Fibroblast of the aortic adventitia (primary cell): ENCODE data around the gene URM1. TPM values are rescaled to one million over a fixed set of nuclear protein-coding genes. Genes with fewer than 3 reads are reported as not detected.

Source experiments
- DNase-seq: peaks from one replicate; pipeline ENCODE4 v3.0.0-alpha.2; 2010; ENCODE audit warnings: low read depth
- H3K4me3 ChIP-seq: 2 replicates; pipeline ENCODE4 v1.5.1; 2011; ENCODE audit warnings: low read depth, mild to moderate bottlenecking, control low read depth, low read length, moderate library complexity
- total RNA-seq: library from RNA; depleted of rRNA; stranded (reverse); fragments of >200 nt; gene quantifications from 2 replicates; pipeline ENCODE4 v1.2.3, GENCODE V29; 2012; ENCODE audit warnings: low replicate concordance
- TF ChIP-seq, protein P1 (sequence below): IDR thresholded peaks from 2 replicates; pipeline ENCODE4 v1.5.1; 2011; ENCODE audit warnings: mild to moderate bottlenecking, low read length, control low read depth, inconsistent platforms; ENCODE audit not compliant: insufficient read depth

Gene URM1
- total RNA-seq, 1 donor, result 33.8 TPM

- DNase-seq, result no peak
- H3K4me3 ChIP-seq, result no peak overlapping the region
- TF ChIP-seq, protein P1, sequence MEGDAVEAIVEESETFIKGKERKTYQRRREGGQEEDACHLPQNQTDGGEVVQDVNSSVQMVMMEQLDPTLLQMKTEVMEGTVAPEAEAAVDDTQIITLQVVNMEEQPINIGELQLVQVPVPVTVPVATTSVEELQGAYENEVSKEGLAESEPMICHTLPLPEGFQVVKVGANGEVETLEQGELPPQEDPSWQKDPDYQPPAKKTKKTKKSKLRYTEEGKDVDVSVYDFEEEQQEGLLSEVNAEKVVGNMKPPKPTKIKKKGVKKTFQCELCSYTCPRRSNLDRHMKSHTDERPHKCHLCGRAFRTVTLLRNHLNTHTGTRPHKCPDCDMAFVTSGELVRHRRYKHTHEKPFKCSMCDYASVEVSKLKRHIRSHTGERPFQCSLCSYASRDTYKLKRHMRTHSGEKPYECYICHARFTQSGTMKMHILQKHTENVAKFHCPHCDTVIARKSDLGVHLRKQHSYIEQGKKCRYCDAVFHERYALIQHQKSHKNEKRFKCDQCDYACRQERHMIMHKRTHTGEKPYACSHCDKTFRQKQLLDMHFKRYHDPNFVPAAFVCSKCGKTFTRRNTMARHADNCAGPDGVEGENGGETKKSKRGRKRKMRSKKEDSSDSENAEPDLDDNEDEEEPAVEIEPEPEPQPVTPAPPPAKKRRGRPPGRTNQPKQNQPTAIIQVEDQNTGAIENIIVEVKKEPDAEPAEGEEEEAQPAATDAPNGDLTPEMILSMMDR, result no peak
These were observed 12.6 kb downstream of the URM1 start for GRCh38 chr9:128383791-128384190.

GRCh38 chr9:128384801-128385495, 13.8 kb downstream of the URM1 start:
- TF ChIP-seq, protein P1, result no peak
- H3K4me3 ChIP-seq, result no peak overlapping the region
- no peak for DNase-seq

DNA sequence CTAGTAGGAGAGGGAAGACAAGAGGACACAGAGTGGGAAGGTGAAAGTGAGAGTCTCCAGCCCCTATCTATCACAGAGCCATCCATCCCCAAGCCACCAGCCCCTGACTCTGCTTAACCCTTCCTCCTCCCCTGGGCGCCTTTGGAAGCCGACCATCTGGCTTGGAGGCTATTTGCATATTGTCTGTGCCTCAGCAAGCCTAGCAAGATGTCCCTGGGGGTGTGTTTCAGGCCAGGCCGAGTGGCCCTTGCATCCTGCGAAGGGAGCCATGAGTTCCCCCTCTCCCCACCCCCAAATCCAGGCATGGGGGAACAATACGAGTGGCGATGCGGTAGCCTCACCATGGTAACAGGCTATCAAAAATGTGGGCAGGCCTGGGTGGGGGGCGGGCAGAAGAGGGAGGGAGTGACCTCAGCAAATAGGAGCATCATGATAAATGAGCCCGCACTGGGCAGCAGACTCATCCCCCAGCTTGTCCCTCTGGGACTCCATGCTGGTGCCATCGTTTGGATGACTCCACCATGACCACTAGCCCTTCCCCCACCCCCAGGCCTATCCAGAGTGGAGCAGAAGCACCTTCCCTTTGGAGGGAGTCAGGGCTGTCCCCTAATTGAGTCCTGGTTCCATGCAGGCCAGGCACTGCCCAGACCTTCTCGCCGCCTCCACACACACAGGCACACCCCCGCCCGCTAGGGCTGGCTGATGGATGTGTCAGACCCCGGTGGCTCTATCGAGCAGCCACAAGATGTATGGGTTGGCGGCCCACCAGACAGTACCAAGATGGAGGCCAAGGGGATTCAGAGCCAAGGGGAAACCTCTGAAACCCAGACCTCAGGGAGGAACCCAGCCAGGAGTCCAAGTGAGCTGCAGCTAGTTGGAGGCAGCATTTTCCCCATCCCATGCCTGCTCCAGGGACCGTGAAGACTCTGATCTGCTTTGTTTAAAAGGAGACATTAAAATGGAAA, 14.6 kb downstream of the URM1 start:
- TF ChIP-seq, protein P1, result no peak
- DNase-seq, result no peak
- no peak overlapping the region for H3K4me3 ChIP-seq

- no peak overlapping the region for H3K4me3 ChIP-seq
- TF ChIP-seq, protein P1, result no peak
- DNase-seq, result no peak
These were observed 17.0 kb downstream of the URM1 start for GRCh38 chr9:128388150-128388549.

- DNase-seq, result no peak
- TF ChIP-seq, protein P1, result no peak
These were observed 18.4 kb downstream of the URM1 start for GRCh38 chr9:128389395-128390149.

DNA sequence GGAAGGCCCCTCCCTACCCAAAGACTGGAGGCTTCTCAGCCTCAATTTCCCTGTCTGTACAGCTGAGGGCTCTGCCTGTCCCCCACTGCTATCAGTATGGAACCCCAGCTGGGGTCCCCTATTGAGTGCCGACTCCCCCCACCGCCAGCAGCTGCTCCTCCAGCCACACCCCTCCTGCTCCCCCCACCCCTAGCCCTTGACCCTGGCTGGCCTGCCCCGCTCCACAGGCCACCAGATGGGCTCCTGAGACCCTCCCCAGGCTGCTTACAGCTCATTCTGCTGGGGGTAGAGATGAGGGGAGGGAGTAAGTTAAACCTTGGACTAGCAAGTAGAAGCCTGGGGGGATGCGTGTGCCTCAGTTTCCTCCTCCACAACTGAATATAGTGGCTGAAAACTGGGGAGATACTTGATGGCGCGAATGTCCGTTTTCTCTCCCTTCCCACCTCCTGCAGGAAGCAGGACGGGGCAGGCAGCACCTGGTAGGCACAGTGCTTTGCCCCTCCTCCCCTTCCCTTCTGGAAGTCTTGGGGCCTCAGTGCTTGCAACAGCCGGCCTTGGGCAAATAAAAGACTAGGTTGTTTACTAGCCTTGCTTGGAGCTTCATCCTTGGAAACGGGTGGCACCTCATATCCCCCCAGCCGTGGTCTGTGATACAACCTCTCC, 19.1 kb downstream of the URM1 start:
- no peak for DNase-seq
- TF ChIP-seq, protein P1, result no peak
- no peak overlapping the region for H3K4me3 ChIP-seq

More at GRCh38 chr9:128389395-128390149, 18.4 kb downstream of the URM1 start:
- H3K4me3 ChIP-seq, result no peak overlapping the region
